HCT116 (cell line): ENCODE data around the gene MTMR12. TPM values are rescaled to one million over a fixed set of nuclear protein-coding genes. Genes with fewer than 3 reads are reported as not detected.

ENCODE experiments used
- ATAC-seq: fragments of 200-7000 bp; cut with Tn5 transposase; 2 replicates; pipeline ENCODE4 v1.9.1; 2020; ENCODE audit warnings: mild to moderate bottlenecking, moderate library complexity
- BruUV-seq: library from RNA; stranded (reverse); fragments of 400-500 nt; replicated peaks from 2 replicates; lab custom pipeline; 2021; lab: Mats Ljungman, UMichigan
- CTCF ChIA-PET: fragments of 300-600 bp; sonication (Branson Sonifier 250); formaldehyde crosslinking; loops from one replicate; lab custom pipeline; 2021; ENCODE audit warnings: antibody characterized with exemption; lab: Charles Lee
- POLR2A ChIA-PET: fragments of 300-600, 350-600 bp; sonication (Branson Sonifier 250); formaldehyde crosslinking; loops from one replicate; lab custom pipeline; 2021; ENCODE audit warnings: antibody characterized with exemption; lab: Charles Lee
- RAD21 ChIA-PET, 2 experiments: fragments of 300-600 bp; sonication (Branson Sonifier 250); formaldehyde crosslinking; loops; one replicate each; lab custom pipeline; 2023; ENCODE audit warnings: low total read pairs in 2 of 2; ENCODE audit not compliant: uncharacterized antibody in 2 of 2, unreplicated experiment in 2 of 2, low non-redundant PET in 1 of 2; lab: Charles Lee
- DNase-seq: peaks from one replicate; pipeline ENCODE4 v3.0.0-alpha.2; 2010; ENCODE audit warnings: low read depth, low spot score
- H2AFZ ChIP-seq: fragments of 200-600 bp; shearing (Covaris generic), sonication (generic); 2 replicates; pipeline ENCODE4 v1.6.1; 2017; ENCODE audit warnings: low read depth, mixed run types, mixed read lengths, antibody characterized with exemption, low read length; ENCODE audit not compliant: poor library complexity, severe bottlenecking
- H3K27ac ChIP-seq: 2 replicates; pipeline ENCODE4 v1.5.1; 2012; ENCODE audit warnings: low read depth, low read length
- H3K27me3 ChIP-seq: fragments of 200-600 bp; sonication (generic); 2 replicates; pipeline ENCODE4 v1.6.1; 2016; ENCODE audit warnings: mixed run types, low read length, mixed read lengths; ENCODE audit not compliant: insufficient read depth
- H3K36me3 ChIP-seq, 2 experiments: fragments of 200-500 bp in 1 of 2; fragments of 200-600 bp in 1 of 2; sonication (Bioruptor generic) in 1 of 2; sonication (generic) in 1 of 2; 2 replicates each; pipeline versions ENCODE4 v1.5.1 to v1.6.1; 2014 to 2016; ENCODE audit warnings: low read length in 2 of 2, inconsistent platforms in 1 of 2, mixed read lengths in 1 of 2, mixed run types in 1 of 2; ENCODE audit not compliant: insufficient read depth in 2 of 2, control insufficient read depth in 1 of 2
- H3K4me1 ChIP-seq, 2 experiments: fragments of 200-600 bp in 1 of 2; sonication (generic) in 1 of 2; 2 replicates each; pipeline versions ENCODE4 v1.5.1 to v1.6.1; 2012 to 2017; ENCODE audit warnings: low read length in 2 of 2, inconsistent platforms in 1 of 2, mild to moderate bottlenecking in 1 of 2, mixed read lengths in 1 of 2, mixed run types in 1 of 2, moderate library complexity in 1 of 2; ENCODE audit not compliant: insufficient read depth in 2 of 2, control insufficient read depth in 1 of 2
- H3K4me2 ChIP-seq: fragments of 200-600 bp; sonication (generic); 2 replicates; pipeline ENCODE4 v1.6.1; 2017; ENCODE audit warnings: mixed run types, low read length, mixed read lengths
- H3K4me3 ChIP-seq, 2 experiments: fragments of 200-600 bp in 1 of 2; sonication (generic) in 1 of 2; replicated peaks in 1 of 2; 2 replicates each; pipeline ENCODE4 v1.5.1; 2011 to 2016; ENCODE audit warnings: low read length in 2 of 2, control low read depth in 1 of 2, low read depth in 1 of 2, mild to moderate bottlenecking in 1 of 2, mixed read lengths in 1 of 2, mixed run types in 1 of 2
- H3K79me2 ChIP-seq: fragments of 200-600 bp; sonication (generic); 2 replicates; pipeline ENCODE4 v1.6.1; 2017; ENCODE audit warnings: mild to moderate bottlenecking, mixed run types, low read length, moderate library complexity, mixed read lengths; ENCODE audit not compliant: insufficient read depth
- H3K9ac ChIP-seq: fragments of 200-600 bp; sonication (generic); 2 replicates; pipeline ENCODE4 v1.6.1; 2016; ENCODE audit warnings: low read length, mixed read lengths
- H3K9me2 ChIP-seq: fragments of 200-600 bp; sonication (generic), shearing (Covaris generic); 2 replicates; pipeline ENCODE4 v1.6.1; 2017; ENCODE audit warnings: mixed run types, mild to moderate bottlenecking, moderate library complexity; ENCODE audit not compliant: insufficient read depth
- H3K9me3 ChIP-seq, 2 experiments: fragments of 200-500 bp in 1 of 2; fragments of 200-600 bp in 1 of 2; sonication (Bioruptor generic) in 1 of 2; sonication (generic) in 1 of 2; 2 replicates each; pipeline ENCODE4 v1.6.1; 2014 to 2017; ENCODE audit warnings: low read length in 2 of 2, mixed read lengths in 2 of 2, inconsistent platforms in 1 of 2, low read depth in 1 of 2, mild to moderate bottlenecking in 1 of 2, mixed run types in 1 of 2, moderate library complexity in 1 of 2; ENCODE audit not compliant: control insufficient read depth in 1 of 2, insufficient read depth in 1 of 2
- H4K20me1 ChIP-seq: fragments of 200-600 bp; sonication (generic), shearing (Covaris generic); 2 replicates; pipeline ENCODE4 v1.6.1; 2017; ENCODE audit warnings: mixed run types, mild to moderate bottlenecking, moderate library complexity; ENCODE audit not compliant: insufficient read depth
- CBX3 ChIP-seq: IDR thresholded peaks from 2 replicates; pipeline ENCODE4 v1.6.1; 2012; ENCODE audit warnings: low read depth
- CEBPB ChIP-seq: IDR thresholded peaks from 2 replicates; pipeline ENCODE4 v1.6.1; 2012; ENCODE audit warnings: low read depth
- CTCF ChIP-seq, 3 experiments: fragments of 200-600 bp in 1 of 3; sonication (generic) in 1 of 3; IDR thresholded peaks in 2 of 3; conservative IDR thresholded peaks in 1 of 3; 2 replicates each; pipeline ENCODE4 v1.5.1; 2012 to 2017; ENCODE audit warnings: low read depth in 2 of 3, low read length in 2 of 3, antibody characterized with exemption in 1 of 3, borderline replicate concordance in 1 of 3, control low read depth in 1 of 3, mild to moderate bottlenecking in 1 of 3, mixed read lengths in 1 of 3, mixed run types in 1 of 3, moderate library complexity in 1 of 3; ENCODE audit not compliant: insufficient read depth in 1 of 3
- EGR1 ChIP-seq: IDR thresholded peaks from 2 replicates; pipeline ENCODE4 v1.6.1; 2012; ENCODE audit warnings: low read depth
- EZH2 ChIP-seq: fragments of 200-600 bp; sonication (generic); IDR thresholded peaks from 2 replicates; pipeline ENCODE4 v1.6.1; 2017; ENCODE audit warnings: antibody characterized with exemption, mixed run types
- FOSL1 ChIP-seq: IDR thresholded peaks from 2 replicates; pipeline ENCODE4 v1.6.1; 2012; ENCODE audit warnings: low read depth
- MAX ChIP-seq: IDR thresholded peaks from 2 replicates; pipeline ENCODE4 v1.6.1; 2012
- POLR2A ChIP-seq: IDR thresholded peaks from 2 replicates; pipeline ENCODE4 v1.7.0; 2011; ENCODE audit warnings: borderline replicate concordance; ENCODE audit not compliant: insufficient read depth, insufficient read length; ENCODE audit errors: extremely low read depth
- POLR2AphosphoS5 ChIP-seq: IDR thresholded peaks from 2 replicates; pipeline ENCODE4 v1.6.1; 2011; ENCODE audit warnings: mild to moderate bottlenecking, low read depth, low read length, moderate library complexity
- RAD21 ChIP-seq: IDR thresholded peaks from 2 replicates; pipeline ENCODE4 v1.6.1; 2012; ENCODE audit warnings: low read depth, mild to moderate bottlenecking
- SP1 ChIP-seq: IDR thresholded peaks from 2 replicates; pipeline ENCODE4 v1.6.1; 2012; ENCODE audit warnings: low read depth
- YY1 ChIP-seq: IDR thresholded peaks from 2 replicates; pipeline ENCODE4 v1.6.1; 2011; ENCODE audit warnings: low read length, low read depth, moderate library complexity, mild to moderate bottlenecking; ENCODE audit not compliant: insufficient replicate concordance; ENCODE audit errors: extremely low read depth
- intact Hi-C: fragments of 100-400 bp; cut with micrococcal nuclease; formaldehyde crosslinking; loops from 2 replicates; pipeline ENCODE4 v1.10.0; 2022
- total RNA-seq: library from RNA; stranded (reverse); gene quantifications from one replicate; pipeline ENCODE4 v1.2.1, GENCODE V29; 2021; ENCODE audit not compliant: unreplicated experiment
- TF ChIP-seq, protein P1 (sequence below): IDR thresholded peaks from 2 replicates; pipeline ENCODE4 v1.6.1; 2011; ENCODE audit warnings: mild to moderate bottlenecking, low read length, moderate library complexity; ENCODE audit not compliant: insufficient replicate concordance; ENCODE audit errors: extremely low read depth
- TF ChIP-seq, protein P2 (sequence below): IDR thresholded peaks from 2 replicates; pipeline ENCODE4 v1.6.1; 2012; ENCODE audit warnings: low read depth

Gene MTMR12
- total RNA-seq, 1 experiment from 2014 or later = 27.3 TPM

GRCh38 chr5:32342656-32343055 lies 29.9 kb upstream of the MTMR12 start:
- ChIA-PET CTCF (no interaction called here), POLR2A (no interaction called here), RAD21 (no interaction called here)
- H3K36me3 ChIP-seq = no peaks in the 10 kb centered on the region
- no peaks in the 10 kb centered on the region for H4K20me1 ChIP-seq
- H3K4me2 ChIP-seq = no peak overlapping the region
- ATAC-seq = no peak
- no peak for TF ChIP-seq FOSL1
- TF ChIP-seq, protein P1, sequence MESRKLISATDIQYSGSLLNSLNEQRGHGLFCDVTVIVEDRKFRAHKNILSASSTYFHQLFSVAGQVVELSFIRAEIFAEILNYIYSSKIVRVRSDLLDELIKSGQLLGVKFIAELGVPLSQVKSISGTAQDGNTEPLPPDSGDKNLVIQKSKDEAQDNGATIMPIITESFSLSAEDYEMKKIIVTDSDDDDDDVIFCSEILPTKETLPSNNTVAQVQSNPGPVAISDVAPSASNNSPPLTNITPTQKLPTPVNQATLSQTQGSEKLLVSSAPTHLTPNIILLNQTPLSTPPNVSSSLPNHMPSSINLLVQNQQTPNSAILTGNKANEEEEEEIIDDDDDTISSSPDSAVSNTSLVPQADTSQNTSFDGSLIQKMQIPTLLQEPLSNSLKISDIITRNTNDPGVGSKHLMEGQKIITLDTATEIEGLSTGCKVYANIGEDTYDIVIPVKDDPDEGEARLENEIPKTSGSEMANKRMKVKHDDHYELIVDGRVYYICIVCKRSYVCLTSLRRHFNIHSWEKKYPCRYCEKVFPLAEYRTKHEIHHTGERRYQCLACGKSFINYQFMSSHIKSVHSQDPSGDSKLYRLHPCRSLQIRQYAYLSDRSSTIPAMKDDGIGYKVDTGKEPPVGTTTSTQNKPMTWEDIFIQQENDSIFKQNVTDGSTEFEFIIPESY = no peak
- TF ChIP-seq RAD21 = no peak
- TF ChIP-seq MAX = no peak
- no peak for TF ChIP-seq EZH2
- TF ChIP-seq POLR2A = no peak
- TF ChIP-seq CEBPB = no peak
- TF ChIP-seq POLR2AphosphoS5 = no peak
- no peak for TF ChIP-seq EGR1
- TF ChIP-seq CTCF (IDR thresholded peaks at IDR 0.05 in 2 of 3, conservative IDR thresholded peaks at IDR 0.05 in 1 of 3; ENCODE audit: borderline replicate concordance in 1 of 3, insufficient read depth in 1 of 3, low read depth in 2 of 3, low read length in 2 of 3) = no peak
- TF ChIP-seq, protein P2, sequence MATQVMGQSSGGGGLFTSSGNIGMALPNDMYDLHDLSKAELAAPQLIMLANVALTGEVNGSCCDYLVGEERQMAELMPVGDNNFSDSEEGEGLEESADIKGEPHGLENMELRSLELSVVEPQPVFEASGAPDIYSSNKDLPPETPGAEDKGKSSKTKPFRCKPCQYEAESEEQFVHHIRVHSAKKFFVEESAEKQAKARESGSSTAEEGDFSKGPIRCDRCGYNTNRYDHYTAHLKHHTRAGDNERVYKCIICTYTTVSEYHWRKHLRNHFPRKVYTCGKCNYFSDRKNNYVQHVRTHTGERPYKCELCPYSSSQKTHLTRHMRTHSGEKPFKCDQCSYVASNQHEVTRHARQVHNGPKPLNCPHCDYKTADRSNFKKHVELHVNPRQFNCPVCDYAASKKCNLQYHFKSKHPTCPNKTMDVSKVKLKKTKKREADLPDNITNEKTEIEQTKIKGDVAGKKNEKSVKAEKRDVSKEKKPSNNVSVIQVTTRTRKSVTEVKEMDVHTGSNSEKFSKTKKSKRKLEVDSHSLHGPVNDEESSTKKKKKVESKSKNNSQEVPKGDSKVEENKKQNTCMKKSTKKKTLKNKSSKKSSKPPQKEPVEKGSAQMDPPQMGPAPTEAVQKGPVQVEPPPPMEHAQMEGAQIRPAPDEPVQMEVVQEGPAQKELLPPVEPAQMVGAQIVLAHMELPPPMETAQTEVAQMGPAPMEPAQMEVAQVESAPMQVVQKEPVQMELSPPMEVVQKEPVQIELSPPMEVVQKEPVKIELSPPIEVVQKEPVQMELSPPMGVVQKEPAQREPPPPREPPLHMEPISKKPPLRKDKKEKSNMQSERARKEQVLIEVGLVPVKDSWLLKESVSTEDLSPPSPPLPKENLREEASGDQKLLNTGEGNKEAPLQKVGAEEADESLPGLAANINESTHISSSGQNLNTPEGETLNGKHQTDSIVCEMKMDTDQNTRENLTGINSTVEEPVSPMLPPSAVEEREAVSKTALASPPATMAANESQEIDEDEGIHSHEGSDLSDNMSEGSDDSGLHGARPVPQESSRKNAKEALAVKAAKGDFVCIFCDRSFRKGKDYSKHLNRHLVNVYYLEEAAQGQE = no peak
- TF ChIP-seq YY1 = no peak
- no peak for TF ChIP-seq CBX3
- TF ChIP-seq SP1 = no peak
- TF ChIP-seq, all 23 proteins: peak for 0
- Histone ChIP-seq H3K79me2 (no peaks in the 10 kb centered on the region), H3K27ac (no peak overlapping the region), H3K4me1 (no peaks in the 10 kb centered on the region), H3K9me3 (peaks cover 6 to 11% of the 10 kb centered on the region in 2 experiments; a peak in 2 of 4 replicates), H3K9ac (no peak overlapping the region), H3K4me3 (no peak overlapping the region), H3K9me2 (no peaks in the 10 kb centered on the region), H2AFZ (no peak overlapping the region), H3K27me3 (no peaks in the 10 kb centered on the region)
- intact Hi-C loops = no loop called here
- no peak for DNase-seq
- BruUV-seq = no TSS peak
